Medulla oblongata (tissue), 1 donor: ENCODE data around the gene SSBP2.

Experiments
- DNase-seq: peaks from one replicate; pipeline ENCODE4 v3.0.0-alpha.2; 2015; ENCODE audit errors: extremely low spot score

Gene SSBP2

GRCh38 chr5:81590498-81591384 lies 160.2 kb downstream of the SSBP2 start:
- no peak for DNase-seq

GRCh38 chr5:81579262-81579924 lies 171.5 kb downstream of the SSBP2 start:
- no peak for DNase-seq

- no peak for DNase-seq
Measured at GRCh38 chr5:81577091-81577490, 173.8 kb downstream of the SSBP2 start.

- no peak for DNase-seq
Measured at GRCh38 chr5:81575924-81576323, 175.0 kb downstream of the SSBP2 start.

- no peak for DNase-seq
Measured at GRCh38 chr5:81572201-81572600, 178.7 kb downstream of the SSBP2 start.

GRCh38 chr5:81558188-81558587 lies 192.7 kb downstream of the SSBP2 start:
- DNase-seq = no peak

GRCh38 chr5:81556809-81557208 lies 194.1 kb downstream of the SSBP2 start:
- DNase-seq = no peak

GRCh38 chr5:81555865-81556264 lies 195.0 kb downstream of the SSBP2 start:
- no peak for DNase-seq

GRCh38 chr5:81554647-81555046 lies 196.2 kb downstream of the SSBP2 start:
- no peak for DNase-seq

GRCh38 chr5:81553567-81554212 lies 197.2 kb downstream of the SSBP2 start:
- no peak for DNase-seq

- no peak for DNase-seq
Measured at GRCh38 chr5:81552852-81553566, 197.9 kb downstream of the SSBP2 start.

- DNase-seq = no peak
Measured at GRCh38 chr5:81549123-81549522, 201.8 kb downstream of the SSBP2 start.

GRCh38 chr5:81547001-81547400 lies 203.9 kb downstream of the SSBP2 start:
- DNase-seq = no peak

- no peak for DNase-seq
Measured at GRCh38 chr5:81545911-81546310, 205.0 kb downstream of the SSBP2 start.

GRCh38 chr5:81544351-81545018 lies 206.4 kb downstream of the SSBP2 start:
- no peak for DNase-seq

GRCh38 chr5:81542242-81542641 lies 208.7 kb downstream of the SSBP2 start:
- DNase-seq = no peak

- no peak for DNase-seq
Measured at GRCh38 chr5:81537905-81538547, 212.9 kb downstream of the SSBP2 start.

- no peak for DNase-seq
Measured at GRCh38 chr5:81534441-81534840, 216.5 kb downstream of the SSBP2 start.

- no peak for DNase-seq
Measured at GRCh38 chr5:81533629-81534405, 217.1 kb downstream of the SSBP2 start.

GRCh38 chr5:81530919-81531318 lies 220.0 kb downstream of the SSBP2 start:
- no peak for DNase-seq
